Renal pelvis (tissue), 12 donors: Measurements from ENCODE around the gene RNF181. TPM values are rescaled to one million over a fixed set of nuclear protein-coding genes. Genes with fewer than 3 reads are reported as not detected.
"Not testable (repeated sequence)": the region's sequence is repeated elsewhere in the genome, so short reads cannot be mapped to it uniquely, and the experiment has no call there.

Source experiments
- DNase-seq: peaks from one replicate; pipeline ENCODE4 v3.0.0-alpha.2; 2013
- long read RNA-seq, 16 experiments: transcript quantifications; one replicate each; lab custom pipeline, GENCODE V29; 2026
- polyA plus RNA-seq, 3 donors: library from polyadenylated mRNA; unstranded; fragments of 120-200 nt; gene quantifications; one replicate each; pipeline ENCODE4 v1.2.1, GENCODE V29; 2013; ENCODE audit not compliant: insufficient read length in 3 of 3

Gene RNF181, protein sequence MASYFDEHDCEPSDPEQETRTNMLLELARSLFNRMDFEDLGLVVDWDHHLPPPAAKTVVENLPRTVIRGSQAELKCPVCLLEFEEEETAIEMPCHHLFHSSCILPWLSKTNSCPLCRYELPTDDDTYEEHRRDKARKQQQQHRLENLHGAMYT
- 100 to 1,000 TPM; 136 to 149 (median 144) TPM for polyA plus RNA-seq
- long read RNA-seq, donor 1, transcript RNF181-201 (5 exons, 569 nt), result major isoform, 87 of 109 reads
- long read RNA-seq, donor 1, partial matches to known transcripts, result 10 of 109 reads
- long read RNA-seq, donor 1, other reads (novel, unspliced or antisense), result 0 of 109 reads
- long read RNA-seq, donor 2, transcript RNF181-201 (5 exons, 569 nt), result major isoform, 109 of 140 reads
- long read RNA-seq, donor 2, transcript RNF181-206 (2 exons, 623 nt), result minor isoform, 5 of 140 reads
- long read RNA-seq, donor 2, transcript RNF181-205 (4 exons, 559 nt), result minor isoform, 5 of 140 reads
- long read RNA-seq, donor 2, transcript RNF181-204 (5 exons, 535 nt), result minor isoform, 6 of 140 reads
- long read RNA-seq, donor 2, partial matches to known transcripts, result 7 of 140 reads
- long read RNA-seq, donor 2, other reads (novel, unspliced or antisense), result 8 of 140 reads
- long read RNA-seq, donor 3, transcript RNF181-201 (5 exons, 569 nt), result major isoform, 85 of 95 reads
- long read RNA-seq, donor 3, partial matches to known transcripts, result 8 of 95 reads
- long read RNA-seq, donor 3, other reads (novel, unspliced or antisense), result 0 of 95 reads
- long read RNA-seq, donor 4, transcript RNF181-201 (5 exons, 569 nt), result major isoform, 112 of 144 reads
- long read RNA-seq, donor 4, transcript RNF181-204 (5 exons, 535 nt), result minor isoform, 5 of 144 reads
- long read RNA-seq, donor 4, partial matches to known transcripts, result 10 of 144 reads
- long read RNA-seq, donor 4, other reads (novel, unspliced or antisense), result 10 of 144 reads
- long read RNA-seq, donor 5, transcript RNF181-204 (5 exons, 535 nt), result minor isoform, 5 of 90 reads
- long read RNA-seq, donor 5, transcript RNF181-201 (5 exons, 569 nt), result major isoform, 72 of 90 reads
- long read RNA-seq, donor 5, partial matches to known transcripts, result 5 of 90 reads
- long read RNA-seq, donor 5, other reads (novel, unspliced or antisense), result 6 of 90 reads
- long read RNA-seq, donor 6, transcript RNF181-201 (5 exons, 569 nt), result major isoform, 100 of 132 reads
- long read RNA-seq, donor 6, partial matches to known transcripts, result 7 of 132 reads
- long read RNA-seq, donor 6, other reads (novel, unspliced or antisense), result 21 of 132 reads
- long read RNA-seq, donor 7, transcript RNF181-204 (5 exons, 535 nt), result minor isoform, 5 of 131 reads
- long read RNA-seq, donor 7, transcript RNF181-201 (5 exons, 569 nt), result major isoform, 119 of 131 reads
- long read RNA-seq, donor 7, partial matches to known transcripts, result 5 of 131 reads
- long read RNA-seq, donor 7, other reads (novel, unspliced or antisense), result 0 of 131 reads
- long read RNA-seq, donor 8, transcript RNF181-201 (5 exons, 569 nt), result major isoform, 25 of 27 reads
- long read RNA-seq, donor 8, partial matches to known transcripts, result 0 of 27 reads
- long read RNA-seq, donor 8, other reads (novel, unspliced or antisense), result 0 of 27 reads
- long read RNA-seq, donor 9, transcript RNF181-201 (5 exons, 569 nt), result major isoform, 117 of 146 reads
- long read RNA-seq, donor 9, partial matches to known transcripts, result 5 of 146 reads
- long read RNA-seq, donor 9, other reads (novel, unspliced or antisense), result 14 of 146 reads
- long read RNA-seq, donor 10, transcript RNF181-201 (5 exons, 569 nt), result major isoform, 75 of 82 reads
- long read RNA-seq, donor 10, partial matches to known transcripts, result 0 of 82 reads
- long read RNA-seq, donor 10, other reads (novel, unspliced or antisense), result 0 of 82 reads
- long read RNA-seq, donor 11, transcript RNF181-201 (5 exons, 569 nt), result major isoform, 68 of 81 reads
- long read RNA-seq, donor 11, partial matches to known transcripts, result 0 of 81 reads
- long read RNA-seq, donor 11, other reads (novel, unspliced or antisense), result 9 of 81 reads
- long read RNA-seq, donor 12, transcript RNF181-201 (5 exons, 569 nt), result major isoform, 113 of 152 reads
- long read RNA-seq, donor 12, transcript RNF181-204 (5 exons, 535 nt), result minor isoform, 9 of 152 reads
- long read RNA-seq, donor 12, partial matches to known transcripts, result 14 of 152 reads
- long read RNA-seq, donor 12, other reads (novel, unspliced or antisense), result 10 of 152 reads
- long read RNA-seq, donor 13, transcript RNF181-201 (5 exons, 569 nt), result major isoform, 46 of 56 reads
- long read RNA-seq, donor 13, partial matches to known transcripts, result 5 of 56 reads
- long read RNA-seq, donor 13, other reads (novel, unspliced or antisense), result 0 of 56 reads
- long read RNA-seq, donor 14, result 0 reads
- long read RNA-seq, donor 15, transcript RNF181-201 (5 exons, 569 nt), result major isoform, 108 of 129 reads
- long read RNA-seq, donor 15, partial matches to known transcripts, result 11 of 129 reads
- long read RNA-seq, donor 15, other reads (novel, unspliced or antisense), result 0 of 129 reads
- long read RNA-seq, donor 16, transcript RNF181-201 (5 exons, 569 nt), result major isoform, 105 of 122 reads
- long read RNA-seq, donor 16, partial matches to known transcripts, result 0 of 122 reads
- long read RNA-seq, donor 16, other reads (novel, unspliced or antisense), result 10 of 122 reads

DNA sequence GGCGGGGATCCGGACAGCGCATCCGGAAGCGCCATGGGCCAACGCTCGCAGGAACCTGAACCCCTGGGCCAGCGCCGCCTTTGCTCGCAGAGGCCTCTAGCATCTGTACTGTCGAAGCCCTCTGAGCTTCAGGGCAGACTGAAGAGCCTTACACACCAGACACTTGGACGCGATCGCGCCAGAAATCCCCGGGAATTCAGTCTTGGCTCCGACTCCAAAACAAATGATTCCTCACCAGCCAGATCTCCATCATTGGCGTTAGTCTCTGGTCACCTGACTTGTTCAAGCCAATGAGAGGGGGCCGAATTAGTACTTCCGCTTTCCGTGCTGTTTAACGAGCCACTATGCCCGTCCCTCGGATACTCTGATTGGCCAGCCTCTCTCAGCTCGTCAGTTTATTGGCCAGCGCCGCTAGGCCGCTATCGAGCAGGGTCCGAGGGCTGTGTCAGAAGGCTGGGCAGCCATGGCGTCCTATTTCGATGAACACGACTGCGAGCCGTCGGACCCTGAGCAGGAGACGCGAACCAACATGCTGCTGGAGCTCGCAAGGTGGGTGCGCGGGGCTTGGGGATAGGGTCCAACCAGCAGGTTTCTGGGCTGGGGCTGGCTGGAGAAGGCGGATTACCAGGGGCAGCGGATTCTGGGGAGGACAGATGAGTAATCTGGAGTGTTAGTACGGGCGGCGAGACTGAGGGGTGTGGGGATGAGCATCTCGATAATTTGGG, at the start of gene RNF181:
RNF181 (plus strand) TSS at position 445 of the 725 bp plus-strand sequence; CDS start at position 464, 19 bp downstream.
- DNase-seq, result peak; percentile 98

DNA sequence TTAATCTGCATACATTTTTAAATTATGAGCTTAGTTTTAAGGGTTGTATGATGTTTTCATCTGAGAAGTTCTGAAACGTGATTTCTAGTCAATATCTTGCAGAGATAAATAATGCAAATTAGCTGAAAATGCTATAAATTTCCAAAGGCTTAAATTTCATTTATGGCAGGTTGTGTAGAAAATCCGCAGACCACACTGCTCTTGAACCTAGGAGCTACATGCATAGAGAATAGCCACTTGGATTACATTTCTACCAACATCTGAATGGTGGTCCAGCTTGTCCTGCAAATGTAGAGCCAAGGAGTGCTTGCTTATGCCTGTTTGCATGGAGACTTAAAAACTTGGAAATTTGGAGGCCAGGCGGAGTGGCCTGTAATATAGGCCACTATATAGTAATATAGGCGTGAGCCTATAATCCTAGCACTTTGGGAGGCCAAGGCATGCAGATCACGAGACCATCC, 49.7 kb upstream of the RNF181 start:
- DNase-seq, result no peak

DNA sequence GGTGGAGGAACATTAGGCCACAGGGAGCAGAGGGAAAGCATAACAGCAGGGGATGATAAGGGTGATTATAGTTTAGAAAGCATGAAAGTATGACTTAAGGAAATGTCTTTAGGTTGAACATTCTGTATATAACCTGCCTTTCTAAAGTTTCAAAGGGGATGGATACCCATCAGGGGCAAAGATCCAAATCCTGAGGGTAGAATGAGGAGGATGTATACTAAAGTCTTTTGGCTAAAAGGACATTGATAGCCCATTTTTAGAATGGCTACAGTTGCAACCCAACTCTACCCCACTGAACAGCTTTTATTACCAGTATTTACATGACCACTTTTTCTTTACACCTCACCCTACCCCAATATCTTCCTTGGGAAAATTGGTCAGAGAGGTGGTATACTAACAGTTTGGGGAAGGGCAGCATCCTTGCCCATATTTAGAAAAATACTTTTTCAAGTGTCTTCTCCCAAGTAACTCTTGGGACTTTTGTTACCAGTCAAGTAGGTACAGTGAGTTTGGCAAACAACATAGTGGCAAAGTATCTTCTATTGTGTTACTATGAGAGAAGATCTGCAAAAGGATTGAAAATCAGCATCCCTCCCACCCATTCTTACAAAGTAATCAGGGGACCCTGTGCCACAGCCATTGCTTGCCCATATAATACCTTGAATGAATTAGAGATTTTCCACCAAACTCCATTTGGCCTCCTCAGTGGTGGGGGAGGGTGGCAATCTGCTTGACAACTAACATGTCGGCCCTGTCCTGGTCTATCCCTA, 48.3 kb upstream of the RNF181 start:
- no peak for DNase-seq

DNA sequence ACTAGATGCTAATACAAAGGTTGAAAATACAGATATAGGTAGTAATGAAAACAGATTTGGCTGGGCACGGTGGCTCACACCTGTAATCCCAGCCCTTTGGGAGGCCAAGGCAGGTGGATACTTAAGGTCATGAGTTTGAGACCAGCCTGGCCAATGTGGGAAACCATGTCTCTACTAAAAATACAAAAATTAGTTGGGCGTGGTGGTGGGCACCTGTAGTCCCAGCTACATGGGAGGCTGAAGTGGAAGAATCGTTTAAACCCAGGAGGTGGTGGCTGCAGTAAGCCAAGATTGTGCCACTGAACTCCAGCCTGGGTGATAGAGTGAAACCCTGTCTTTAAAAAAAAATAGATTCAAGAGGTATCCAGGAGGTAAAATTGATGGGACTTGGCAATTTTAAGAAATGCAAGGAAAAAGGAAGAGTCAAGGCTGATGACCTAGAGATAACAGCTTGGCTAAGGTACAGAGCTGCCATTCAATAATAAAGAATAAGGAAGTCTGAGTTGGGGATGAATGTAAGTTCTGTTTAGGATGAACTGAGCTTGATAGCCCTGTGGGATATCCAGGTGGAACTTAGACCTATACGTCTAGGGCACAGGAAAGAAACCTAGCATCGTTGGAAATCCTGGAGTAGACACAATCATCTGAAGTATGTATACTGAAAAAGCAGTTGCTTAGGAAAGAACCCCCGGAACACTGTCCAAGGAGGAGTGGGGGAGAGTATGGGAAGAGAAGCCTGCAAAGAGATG, 47.5 kb upstream of the RNF181 start:
- no peak for DNase-seq

DNA sequence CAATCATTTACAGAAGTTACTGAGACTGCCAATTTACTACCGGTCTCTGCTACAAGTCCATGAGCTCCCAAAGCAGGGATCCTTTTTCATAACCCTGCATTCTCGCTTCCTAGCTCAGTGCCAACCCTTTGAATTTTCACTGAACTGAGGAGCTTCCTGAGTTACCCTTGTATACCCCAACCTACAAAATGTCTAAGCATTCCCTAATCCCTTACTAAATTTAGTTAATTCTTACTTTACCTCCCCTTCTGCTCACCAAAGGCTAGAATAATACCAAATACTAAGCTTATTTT, 47.0 kb upstream of the RNF181 start:
- no peak for DNase-seq

DNA sequence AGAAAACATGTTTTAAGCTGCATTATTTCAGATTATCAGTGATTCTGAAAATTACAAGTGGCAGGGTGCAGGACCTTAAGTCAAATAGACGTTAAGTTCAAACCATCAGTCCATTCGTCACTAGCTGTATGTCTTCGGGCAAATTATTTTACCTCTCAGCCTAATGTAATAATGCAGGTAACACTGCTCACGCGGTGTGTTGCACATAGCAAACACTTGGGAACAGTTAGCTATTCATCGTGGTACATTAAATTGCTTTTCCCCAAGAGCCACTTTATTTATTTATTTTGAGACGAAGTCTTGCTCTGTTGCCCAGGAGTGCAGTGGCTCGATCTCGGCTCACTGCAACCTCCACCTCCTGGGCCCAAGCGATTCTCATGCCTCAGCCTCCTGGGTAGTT, 46.5 kb upstream of the RNF181 start:
- DNase-seq, result no peak

DNA sequence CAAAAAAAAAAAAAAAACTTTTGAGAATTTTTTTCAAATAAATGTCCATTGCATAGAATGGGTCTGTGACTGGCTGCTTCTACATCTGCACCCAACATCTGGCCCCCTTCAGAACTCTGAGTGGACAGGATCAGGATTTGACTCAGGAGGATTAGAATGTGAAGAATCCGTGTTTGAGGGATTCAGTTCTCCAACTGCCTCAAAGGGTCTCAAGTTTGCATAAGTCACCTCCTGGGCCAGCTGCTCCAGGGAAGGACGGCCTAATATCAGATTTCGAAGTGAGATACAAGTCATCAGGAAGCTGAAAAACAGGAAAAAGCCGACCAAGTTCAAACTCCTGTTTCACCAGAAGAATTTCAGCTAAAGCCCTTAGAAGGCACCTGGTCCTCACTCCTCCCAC, 45.7 kb upstream of the RNF181 start:
- DNase-seq, result peak; percentile 48

DNA sequence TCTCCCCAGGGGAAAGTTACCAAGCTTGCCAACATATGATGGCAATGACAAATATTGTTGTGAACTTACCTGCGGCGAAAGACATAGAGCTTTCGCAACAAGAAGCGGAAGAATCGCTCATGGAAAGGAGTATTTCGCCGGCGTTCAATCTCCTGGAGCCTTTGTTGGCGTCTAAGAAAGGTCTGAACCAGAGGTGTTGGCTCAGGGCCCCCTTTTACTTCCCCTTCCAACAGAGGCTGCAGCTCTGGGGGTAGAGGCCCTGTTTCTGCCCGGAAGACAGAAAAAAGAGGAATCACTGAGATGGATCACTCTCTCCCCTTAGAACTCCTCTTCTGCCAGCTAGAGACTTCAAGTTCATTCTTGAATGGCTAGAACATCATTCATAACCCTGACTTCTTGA, 45.1 kb upstream of the RNF181 start:
- no peak for DNase-seq

DNA sequence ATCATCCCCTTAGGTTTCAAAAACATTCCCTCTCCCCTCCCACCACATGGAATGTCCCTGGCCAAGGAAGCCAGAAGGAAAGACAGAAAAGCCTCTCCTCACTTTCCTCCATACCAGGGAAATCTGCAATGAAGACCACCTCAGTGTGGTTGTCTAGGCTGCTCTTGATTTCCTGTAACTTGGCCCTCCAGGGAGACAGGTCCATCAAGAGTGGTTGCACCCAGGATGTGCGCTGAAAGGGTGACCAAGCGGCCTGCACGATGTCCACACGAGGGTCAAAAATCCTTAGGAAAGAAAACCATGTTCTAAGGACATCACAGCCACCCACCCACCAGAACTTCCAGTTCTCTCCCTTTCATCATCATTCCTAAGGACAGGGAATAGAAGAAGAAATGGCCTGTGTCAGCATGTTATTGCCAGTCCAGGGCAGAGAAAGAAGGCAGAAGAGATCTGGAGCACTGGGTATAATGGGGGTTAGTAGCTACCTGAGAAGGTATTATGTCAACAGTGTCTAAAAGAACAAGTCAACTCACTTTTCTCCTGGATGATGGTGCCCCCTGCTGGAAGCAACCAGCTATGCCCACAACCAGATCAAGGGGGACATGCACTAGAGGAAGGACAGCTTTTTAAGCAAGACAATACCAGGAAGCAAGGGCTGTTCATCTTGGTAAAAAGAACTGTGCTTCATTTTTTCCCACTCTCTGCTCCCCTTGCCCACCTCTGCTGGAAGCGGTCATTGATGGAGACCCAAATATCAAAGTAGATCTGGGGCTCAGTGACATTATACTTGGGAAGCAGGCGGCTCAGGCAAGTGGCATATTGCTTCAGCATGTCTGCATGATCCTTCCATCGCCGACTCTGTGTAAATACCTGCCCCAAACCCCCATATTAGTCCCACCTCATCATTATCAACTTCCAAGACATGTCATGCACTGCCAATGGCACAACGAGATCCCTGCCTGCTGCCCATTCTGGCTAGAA, 43.6 kb upstream of the RNF181 start:
- DNase-seq, result peak; percentile 79

DNA sequence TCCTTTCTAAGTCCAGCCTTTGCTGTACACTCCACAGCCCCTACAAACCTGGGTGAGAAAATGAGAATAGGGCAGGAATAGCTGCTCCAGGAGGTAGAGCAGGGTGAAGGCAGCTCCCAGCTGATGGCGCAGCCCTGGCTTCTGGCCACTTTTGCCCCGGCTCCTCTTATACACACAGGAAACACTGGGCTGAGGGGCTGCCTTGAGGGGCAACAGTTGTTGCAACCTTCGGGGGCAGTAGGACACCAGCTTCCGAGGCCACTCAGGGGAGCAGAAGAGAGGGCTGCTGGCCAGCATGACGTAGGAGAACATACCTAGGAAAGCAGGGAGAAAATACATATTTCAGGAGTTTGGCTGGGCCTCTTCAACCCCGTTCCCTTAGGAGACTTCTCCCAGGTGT, 42.4 kb upstream of the RNF181 start:
- DNase-seq, result no peak

DNA sequence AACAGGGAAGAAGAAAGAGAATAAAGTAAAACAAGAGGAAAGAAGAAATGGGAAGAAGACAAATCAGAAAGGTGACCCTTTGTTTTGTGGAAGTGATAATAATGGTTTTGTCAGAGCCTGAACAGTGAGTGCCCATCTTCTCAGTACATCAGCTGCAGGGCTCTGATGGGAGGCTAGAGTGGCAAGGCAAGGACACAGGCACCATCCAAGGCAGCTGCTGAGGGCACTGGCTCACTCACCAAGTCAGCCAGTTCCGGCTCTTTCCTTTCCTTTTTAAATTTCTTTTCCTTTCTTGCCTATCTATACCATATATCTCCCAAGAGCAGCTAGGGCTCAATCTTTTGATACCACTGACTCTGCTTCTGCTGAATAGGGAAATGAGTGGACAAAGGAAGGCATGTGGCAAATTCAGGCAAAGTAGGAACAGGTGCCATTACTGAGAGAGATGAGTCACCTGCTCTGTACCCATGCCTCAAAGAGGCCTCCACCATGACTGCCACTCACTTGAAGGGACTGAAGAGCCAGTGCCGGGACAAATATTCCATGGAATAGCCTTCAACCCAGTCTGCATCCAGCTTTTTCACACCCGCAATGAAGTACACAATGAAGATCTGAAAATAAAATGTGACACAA, 40.4 kb upstream of the RNF181 start:
- no peak for DNase-seq

DNA sequence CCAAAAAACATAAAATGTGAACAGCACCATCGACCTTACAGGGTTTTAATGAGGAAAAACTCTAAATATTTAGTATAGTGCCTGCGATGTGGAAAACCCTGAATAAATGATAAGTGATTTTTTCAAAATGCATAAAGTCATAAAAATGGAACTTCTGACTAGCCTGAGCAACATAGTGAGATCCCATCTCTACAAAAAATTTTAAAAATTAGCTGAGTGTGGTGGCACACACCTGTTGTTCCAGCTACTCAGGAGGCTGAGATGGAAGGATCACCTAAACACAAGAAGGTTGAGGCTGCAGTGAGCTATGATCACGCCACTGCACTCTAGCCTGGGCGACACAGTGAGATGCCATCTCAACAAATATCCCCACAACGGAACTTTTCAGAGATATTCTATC, 38.4 kb upstream of the RNF181 start:
- no peak for DNase-seq

DNA sequence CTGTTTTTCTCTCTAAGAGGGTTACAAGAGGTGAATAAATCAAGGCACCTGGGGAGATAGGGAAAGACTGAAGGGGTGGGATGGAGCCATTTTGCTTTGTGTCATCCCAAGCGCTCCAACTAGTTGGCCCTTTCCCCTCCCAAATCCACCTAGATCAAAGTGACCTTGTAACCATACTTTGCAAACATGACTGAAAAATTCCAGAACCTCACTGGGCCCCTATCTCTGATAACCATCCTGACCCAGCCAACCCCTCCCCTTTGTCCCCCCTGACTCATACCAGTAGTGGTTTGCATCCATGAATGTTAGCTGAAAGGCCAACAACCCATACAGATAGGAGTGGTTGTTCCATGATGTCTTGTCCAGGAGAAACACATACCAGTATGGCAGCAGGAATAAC, 37.4 kb upstream of the RNF181 start:
- DNase-seq, result no peak

DNA sequence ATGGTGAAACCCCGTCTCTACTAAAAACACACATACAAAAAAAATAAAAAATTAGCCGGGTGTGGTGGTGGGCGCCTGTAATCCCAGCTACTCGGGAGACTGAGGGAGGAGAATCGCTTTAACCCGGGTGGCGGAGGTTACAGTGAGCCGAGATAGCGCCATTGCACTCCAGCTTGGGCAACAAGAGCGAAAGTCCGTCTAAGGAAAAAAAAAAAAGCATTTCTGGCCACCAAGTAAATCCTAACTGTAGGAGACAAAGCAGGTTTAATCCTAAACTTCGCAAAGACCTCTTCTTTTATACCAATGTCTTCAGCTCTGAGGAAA, 35.2 kb upstream of the RNF181 start:
- not testable (repeated sequence) for DNase-seq

DNA sequence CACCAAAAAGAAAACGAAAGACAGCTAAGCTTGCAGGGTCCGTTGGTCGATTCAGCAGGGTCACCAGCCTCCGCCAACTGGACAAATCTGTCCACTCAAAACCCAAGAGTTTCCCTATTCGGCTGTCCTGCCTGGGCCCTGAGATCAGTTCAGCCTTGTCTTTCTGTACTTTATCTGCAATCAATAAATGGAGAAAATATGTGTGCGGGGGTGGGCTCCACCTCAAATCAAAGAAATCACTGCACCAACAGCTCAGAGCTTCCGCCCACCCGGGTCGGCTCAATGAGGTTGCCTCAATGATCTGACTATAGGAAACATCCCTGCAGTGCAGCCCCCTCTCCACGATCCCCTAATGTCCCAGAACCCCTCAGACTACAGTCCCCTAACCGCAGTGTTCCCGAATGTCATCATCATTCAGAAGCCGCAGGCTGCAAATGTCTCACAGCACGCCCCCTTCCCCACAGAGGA, 34.7 kb upstream of the RNF181 start:
- DNase-seq, result no peak
